Measurements from ENCODE around the gene DARS1.

Gene DARS1

GRCh38 chr2:136023416-136023815 lies 38.0 kb upstream of the DARS1 start:
- WGBS (ENCODE audit: extremely low coverage, insufficient coverage, insufficient read length), result no CpG with 5 or more reads among the region's 2 CpGs
- no peak overlapping the region for H3K4me2 ChIP-seq (ENCODE audit: low read length)
- peak overlapping the region; percentile 27 for H4K91ac ChIP-seq (ENCODE audit: low read depth, low read length)
- H2AK5ac ChIP-seq (ENCODE audit: low read length), result no peak overlapping the region
- H3K4me3 ChIP-seq (ENCODE audit: low read depth, low read length), result no peak overlapping the region
- no peaks in the 10 kb centered on the region for H3K36me3 ChIP-seq (ENCODE audit: control insufficient read depth in 1 of 2, insufficient read depth in 2 of 2, low read length in 2 of 2)
- H3K27me3 ChIP-seq (ENCODE audit: insufficient read depth, low read length), result no peaks in the 10 kb centered on the region
- H3K18ac ChIP-seq (ENCODE audit: low read length), result no peak overlapping the region
- no peak overlapping the region for H2BK12ac ChIP-seq (ENCODE audit: low read length)
- H3K27ac ChIP-seq (ENCODE audit: low read depth, low read length), result no peak overlapping the region
- no peak overlapping the region for H3K23ac ChIP-seq (ENCODE audit: low read length)
- no peaks in the 10 kb centered on the region for H3K79me2 ChIP-seq (ENCODE audit: control insufficient read depth, insufficient read depth, low read length, poor library complexity)
- no peak overlapping the region for H3K14ac ChIP-seq (ENCODE audit: low read length)
- peaks cover 2% of the 10 kb centered on the region for H3K9me3 ChIP-seq (ENCODE audit: insufficient read depth, low read depth, low read length)
- H2BK120ac ChIP-seq (ENCODE audit: insufficient read depth, low read length, poor library complexity), result no peak overlapping the region
- H3K9ac ChIP-seq (ENCODE audit: low read length), result no peak overlapping the region
- H2BK5ac ChIP-seq (ENCODE audit: low read depth, low read length, poor library complexity), result no peak overlapping the region
- H4K8ac ChIP-seq (ENCODE audit: low read depth, low read length), result no peak overlapping the region
- H3K4ac ChIP-seq (ENCODE audit: low read depth, low read length), result no peak overlapping the region
- no peak overlapping the region for H4K12ac ChIP-seq (ENCODE audit: low read depth, low read length)
- peaks cover 8 to 9% of the 10 kb centered on the region in 2 experiments for H3K4me1 ChIP-seq (ENCODE audit: control insufficient read depth in 1 of 2, insufficient read depth in 2 of 2, low read length in 2 of 2)
- DNase-seq, result no peak
- peaks cover 10% of the 10 kb centered on the region for H3K79me1 ChIP-seq (ENCODE audit: low read length)
- H2AFZ ChIP-seq (ENCODE audit: insufficient read depth, low read length, poor library complexity), result no peak overlapping the region

GRCh38 chr2:136022396-136023146 lies 37.1 kb upstream of the DARS1 start:
- Histone ChIP-seq H3K4me1 (ENCODE audit: control insufficient read depth in 1 of 2, insufficient read depth in 2 of 2, low read length in 2 of 2) (peaks cover 8 to 9% of the 10 kb centered on the region in 2 experiments), H3K9ac (ENCODE audit: low read length) (no peak overlapping the region), H2BK12ac (ENCODE audit: low read length) (no peak overlapping the region), H3K9me3 (ENCODE audit: insufficient read depth, low read depth, low read length) (no peaks in the 10 kb centered on the region), H4K12ac (ENCODE audit: low read depth, low read length) (no peak overlapping the region), H3K23ac (ENCODE audit: low read length) (no peak overlapping the region), H3K18ac (ENCODE audit: low read length) (no peak overlapping the region), H2BK5ac (ENCODE audit: low read depth, low read length, poor library complexity) (no peak overlapping the region), H3K27ac (ENCODE audit: low read depth, low read length) (no peak overlapping the region), H2AFZ (ENCODE audit: insufficient read depth, low read length, poor library complexity) (no peak overlapping the region), H3K4me2 (ENCODE audit: low read length) (no peak overlapping the region), H3K4ac (ENCODE audit: low read depth, low read length) (no peak overlapping the region), H2AK5ac (ENCODE audit: low read length) (no peak overlapping the region), H3K14ac (ENCODE audit: low read length) (no peak overlapping the region), H2BK120ac (ENCODE audit: insufficient read depth, low read length, poor library complexity) (no peak overlapping the region), H4K8ac (ENCODE audit: low read depth, low read length) (no peak overlapping the region), H3K79me2 (ENCODE audit: control insufficient read depth, insufficient read depth, low read length, poor library complexity) (no peaks in the 10 kb centered on the region), H3K79me1 (ENCODE audit: low read length) (peaks cover 10% of the 10 kb centered on the region), H3K4me3 (ENCODE audit: low read depth, low read length) (no peak overlapping the region), H3K36me3 (ENCODE audit: control insufficient read depth in 1 of 2, insufficient read depth in 2 of 2, low read length in 2 of 2) (no peaks in the 10 kb centered on the region), H4K91ac (ENCODE audit: low read depth, low read length) (no peak overlapping the region), H3K27me3 (ENCODE audit: insufficient read depth, low read length) (no peaks in the 10 kb centered on the region)
- no CpG with 5 or more reads among the region's 3 CpGs for WGBS (ENCODE audit: extremely low coverage, insufficient coverage, insufficient read length)
- peak in 1 of 2 donors; percentile 49 for DNase-seq

- Histone ChIP-seq H4K91ac (ENCODE audit: low read depth, low read length) (no peak overlapping the region), H3K27me3 (ENCODE audit: insufficient read depth, low read length) (no peaks in the 10 kb centered on the region), H4K12ac (ENCODE audit: low read depth, low read length) (no peak overlapping the region), H3K4me2 (ENCODE audit: low read length) (no peak overlapping the region), H3K79me2 (ENCODE audit: control insufficient read depth, insufficient read depth, low read length, poor library complexity) (no peaks in the 10 kb centered on the region), H2AK5ac (ENCODE audit: low read length) (no peak overlapping the region), H3K4me1 (ENCODE audit: control insufficient read depth in 1 of 2, insufficient read depth in 2 of 2, low read length in 2 of 2) (peaks cover 8 to 9% of the 10 kb centered on the region in 2 experiments), H2BK5ac (ENCODE audit: low read depth, low read length, poor library complexity) (no peak overlapping the region), H4K8ac (ENCODE audit: low read depth, low read length) (no peak overlapping the region), H3K9me3 (ENCODE audit: insufficient read depth, low read depth, low read length) (no peaks in the 10 kb centered on the region), H3K79me1 (ENCODE audit: low read length) (peaks cover 8% of the 10 kb centered on the region), H3K27ac (ENCODE audit: low read depth, low read length) (no peak overlapping the region), H3K18ac (ENCODE audit: low read length) (no peak overlapping the region), H2BK120ac (ENCODE audit: insufficient read depth, low read length, poor library complexity) (no peak overlapping the region), H2AFZ (ENCODE audit: insufficient read depth, low read length, poor library complexity) (no peak overlapping the region), H3K36me3 (ENCODE audit: control insufficient read depth in 1 of 2, insufficient read depth in 2 of 2, low read length in 2 of 2) (no peaks in the 10 kb centered on the region), H3K23ac (ENCODE audit: low read length) (no peak overlapping the region), H2BK12ac (ENCODE audit: low read length) (no peak overlapping the region), H3K4ac (ENCODE audit: low read depth, low read length) (no peak overlapping the region), H3K9ac (ENCODE audit: low read length) (no peak overlapping the region), H3K14ac (ENCODE audit: low read length) (no peak overlapping the region), H3K4me3 (ENCODE audit: low read depth, low read length) (no peak overlapping the region)
- no CpG with 5 or more reads among the region's 4 CpGs for WGBS (ENCODE audit: extremely low coverage, insufficient coverage, insufficient read length)
- DNase-seq, result no peak
Observed at GRCh38 chr2:136021976-136022375, 36.5 kb upstream of the DARS1 start.

GRCh38 chr2:136021406-136021805 lies 36.0 kb upstream of the DARS1 start:
- Histone ChIP-seq H3K36me3 (ENCODE audit: control insufficient read depth in 1 of 2, insufficient read depth in 2 of 2, low read length in 2 of 2) (no peaks in the 10 kb centered on the region), H2BK120ac (ENCODE audit: insufficient read depth, low read length, poor library complexity) (no peak overlapping the region), H2BK12ac (ENCODE audit: low read length) (no peak overlapping the region), H3K27ac (ENCODE audit: low read depth, low read length) (no peak overlapping the region), H2BK5ac (ENCODE audit: low read depth, low read length, poor library complexity) (no peak overlapping the region), H4K91ac (ENCODE audit: low read depth, low read length) (no peak overlapping the region), H3K23ac (ENCODE audit: low read length) (no peak overlapping the region), H3K9ac (ENCODE audit: low read length) (no peak overlapping the region), H3K4me1 (ENCODE audit: control insufficient read depth in 1 of 2, insufficient read depth in 2 of 2, low read length in 2 of 2) (peaks cover 8 to 9% of the 10 kb centered on the region in 2 experiments), H3K18ac (ENCODE audit: low read length) (no peak overlapping the region), H3K4me3 (ENCODE audit: low read depth, low read length) (no peak overlapping the region), H3K4me2 (ENCODE audit: low read length) (no peak overlapping the region), H3K27me3 (ENCODE audit: insufficient read depth, low read length) (no peaks in the 10 kb centered on the region), H2AFZ (ENCODE audit: insufficient read depth, low read length, poor library complexity) (no peak overlapping the region), H3K79me1 (ENCODE audit: low read length) (peaks cover 8% of the 10 kb centered on the region), H3K14ac (ENCODE audit: low read length) (no peak overlapping the region), H4K12ac (ENCODE audit: low read depth, low read length) (no peak overlapping the region), H3K4ac (ENCODE audit: low read depth, low read length) (no peak overlapping the region), H3K9me3 (ENCODE audit: insufficient read depth, low read depth, low read length) (no peaks in the 10 kb centered on the region), H4K8ac (ENCODE audit: low read depth, low read length) (no peak overlapping the region), H2AK5ac (ENCODE audit: low read length) (no peak overlapping the region), H3K79me2 (ENCODE audit: control insufficient read depth, insufficient read depth, low read length, poor library complexity) (no peaks in the 10 kb centered on the region)
- no peak for DNase-seq
- WGBS (ENCODE audit: extremely low coverage, insufficient coverage, insufficient read length), result no CpG with 5 or more reads among the region's 2 CpGs
